NCI-H2227 (cell line): ENCODE measurements around the gene HSPA9.

Experiments
- DNase-seq: peaks from one replicate; lab custom pipeline; 2025; ENCODE audit not compliant: unreplicated experiment; lab: John Stamatoyannopoulos, UW

HSPA9 gene

DNA sequence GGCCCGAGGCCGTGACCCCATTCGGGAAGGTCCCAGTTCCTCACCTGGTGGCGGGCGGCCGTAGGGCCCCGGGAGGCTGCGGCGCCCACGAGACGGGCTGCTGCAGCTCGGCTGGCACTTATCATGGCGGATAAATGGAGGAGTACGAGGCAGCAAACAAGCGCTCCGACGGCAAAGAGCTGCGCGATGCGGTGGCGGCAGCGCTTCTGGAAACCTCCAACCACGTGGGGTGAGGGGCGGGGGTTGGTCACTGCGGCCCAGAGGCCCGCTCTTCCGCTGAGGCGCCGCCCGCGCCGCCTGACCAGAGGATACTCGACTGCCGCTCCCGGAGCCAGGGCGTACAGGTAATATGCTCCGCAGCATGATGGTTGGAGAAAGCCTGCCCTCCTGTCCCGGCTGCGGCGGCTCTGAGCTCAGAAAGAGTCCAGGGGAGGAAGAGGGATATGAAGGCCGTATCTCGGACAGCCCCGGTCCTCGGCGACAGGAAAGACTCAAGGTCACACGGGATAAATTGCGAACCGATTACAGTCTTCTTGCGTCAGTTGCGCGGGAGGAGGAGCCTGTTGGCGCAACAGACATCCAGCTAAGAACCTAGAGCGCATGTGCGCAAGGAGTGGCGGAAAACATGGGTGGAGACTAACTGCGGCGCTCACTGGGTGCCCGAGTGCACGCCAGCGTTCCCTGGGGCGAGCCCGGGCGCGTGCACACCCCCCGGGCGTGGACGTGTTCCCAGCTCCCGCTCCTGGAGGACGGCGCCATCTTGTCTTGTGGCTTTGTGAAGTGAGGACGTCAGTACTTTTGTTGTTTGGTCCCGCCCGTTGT is at the start of gene HSPA9:
Gene HSPA9 (minus strand): TSS at position 208 of the 822 bp plus-strand sequence. CDS start 83 bp downstream, at position 125.
- DNase-seq: peak; percentile 97

DNA sequence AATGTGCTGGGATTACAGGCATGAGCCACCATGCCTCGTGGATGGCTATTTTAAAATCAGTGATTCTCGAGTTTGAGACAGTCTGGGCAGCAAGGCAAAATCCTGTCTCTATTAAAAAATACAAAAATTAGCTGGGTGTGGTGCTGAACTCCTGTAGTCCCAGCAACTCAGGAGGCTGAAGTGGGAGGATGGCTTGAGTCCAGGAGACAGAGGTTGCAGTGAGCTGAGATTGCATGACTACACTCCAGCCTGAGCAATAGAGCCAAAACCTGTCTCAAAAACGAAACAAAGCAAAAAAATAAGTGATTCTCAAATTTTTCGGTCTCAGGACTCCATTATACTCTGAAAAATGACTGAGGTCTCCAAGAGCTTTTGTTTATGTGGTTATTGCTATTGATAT is 47.9 kb upstream of the HSPA9 start:
- no peak for DNase-seq

DNA sequence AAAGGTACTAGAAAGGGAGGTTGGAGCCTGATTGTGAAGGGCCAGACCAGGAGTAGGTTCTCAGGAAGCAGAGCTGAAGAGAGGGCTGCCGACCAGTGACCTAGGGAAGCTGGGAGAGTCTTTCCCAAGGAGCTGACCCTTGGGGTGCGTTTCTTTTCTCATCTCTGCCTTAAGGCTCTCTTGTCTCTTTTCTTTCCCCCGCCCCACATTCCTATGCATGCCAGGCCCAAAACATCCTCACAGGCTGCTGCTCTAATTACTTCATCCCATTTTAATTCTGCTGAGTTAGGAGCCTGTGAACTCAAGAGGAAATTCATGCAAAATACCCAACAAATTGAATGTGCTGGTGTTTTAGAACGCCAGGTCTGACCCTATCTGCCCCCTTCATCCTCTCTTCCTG is 46.9 kb upstream of the HSPA9 start:
- no peak for DNase-seq

DNA sequence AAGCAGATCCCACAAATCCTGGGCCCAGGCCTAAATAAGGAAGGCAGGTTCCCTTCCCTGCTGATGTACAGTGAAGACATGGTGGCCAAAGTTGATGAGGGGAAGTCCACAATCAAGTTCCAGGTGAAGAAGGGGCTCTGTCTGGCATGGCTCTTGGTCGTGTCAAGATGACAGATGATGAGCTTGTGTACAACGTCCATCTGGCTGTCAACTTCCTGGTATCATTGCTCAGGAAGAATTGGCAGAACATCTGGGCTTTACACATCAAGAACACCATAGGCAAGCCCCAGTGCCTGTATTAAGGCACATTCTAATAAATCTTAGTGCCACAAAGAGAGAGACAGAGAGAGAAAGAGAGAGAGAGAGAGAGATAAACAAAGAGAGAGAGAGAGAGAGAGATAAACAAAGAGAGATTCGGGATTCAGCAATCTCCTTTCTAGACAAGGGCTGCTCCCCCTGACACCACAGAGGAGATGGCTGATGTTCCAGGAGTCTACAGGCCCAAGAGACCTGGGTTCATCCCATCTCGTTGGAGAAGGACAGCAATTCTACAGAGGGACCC is 45.5 kb upstream of the HSPA9 start:
- no peak for DNase-seq

DNA sequence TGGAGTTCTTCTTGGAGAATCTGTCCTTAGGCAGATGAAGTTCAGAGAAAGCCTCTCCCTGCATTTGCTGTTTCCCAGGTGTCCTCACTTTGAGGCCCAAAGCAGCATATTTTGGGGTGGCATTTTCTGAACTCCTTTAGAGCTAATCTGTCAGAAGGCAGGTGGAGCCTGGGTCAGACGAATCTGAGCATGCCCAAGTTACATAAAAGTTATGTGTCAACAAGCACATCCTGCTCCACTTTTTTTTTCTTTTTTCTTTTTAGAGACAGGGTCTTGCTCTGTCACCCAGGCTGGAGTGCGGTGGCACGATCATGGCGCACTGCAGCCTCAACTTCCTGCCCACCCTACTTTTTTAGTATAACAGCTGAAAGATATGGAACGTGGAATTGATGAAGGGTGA is 41.3 kb upstream of the HSPA9 start:
- no peak for DNase-seq

DNA sequence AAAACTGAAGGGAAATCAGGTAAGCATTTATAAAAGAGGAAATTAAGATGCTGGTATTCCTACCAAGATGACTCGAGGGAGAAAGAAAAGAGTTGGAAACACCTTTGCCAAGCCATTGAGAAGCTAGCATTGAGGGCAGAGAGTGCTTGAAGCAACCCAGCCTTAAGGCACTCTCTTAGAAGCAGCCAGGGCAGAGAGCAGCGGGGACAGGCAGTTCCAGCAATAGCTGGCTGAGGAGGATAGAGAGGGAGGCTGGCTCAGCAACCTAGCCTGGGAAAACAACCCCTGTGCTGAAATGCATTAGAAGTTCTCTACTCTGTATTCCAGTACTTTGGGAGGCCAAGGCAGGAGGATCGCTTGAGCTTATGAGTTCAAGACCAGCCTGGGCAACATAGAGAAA is 40.3 kb upstream of the HSPA9 start:
- DNase-seq: no peak

DNA sequence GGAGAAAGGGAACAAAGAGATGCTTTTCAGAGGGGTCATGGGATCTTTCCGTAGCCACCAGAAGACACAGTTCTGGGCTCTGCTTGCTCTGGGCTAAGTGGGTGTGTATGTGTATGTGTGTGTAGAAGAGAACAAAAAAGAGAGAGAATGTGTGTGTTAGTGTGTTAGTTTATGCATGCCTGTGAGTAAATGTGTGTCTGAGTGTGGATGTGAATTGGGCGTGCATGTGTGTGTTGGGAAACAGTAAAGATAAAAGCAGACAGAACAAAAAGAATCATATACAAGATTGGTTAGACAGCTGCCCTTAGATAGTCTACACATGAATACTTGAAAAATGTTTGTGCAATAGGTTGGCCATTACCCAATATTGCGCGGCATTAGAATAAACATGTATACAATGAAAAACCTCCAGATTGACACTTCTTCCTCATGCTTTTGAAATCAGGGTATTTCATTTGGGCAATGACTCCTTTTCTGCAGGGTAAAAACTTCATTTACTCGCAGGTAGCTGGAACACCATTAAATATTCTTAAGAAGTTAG is 36.5 kb upstream of the HSPA9 start:
- peak; percentile 30 for DNase-seq

DNA sequence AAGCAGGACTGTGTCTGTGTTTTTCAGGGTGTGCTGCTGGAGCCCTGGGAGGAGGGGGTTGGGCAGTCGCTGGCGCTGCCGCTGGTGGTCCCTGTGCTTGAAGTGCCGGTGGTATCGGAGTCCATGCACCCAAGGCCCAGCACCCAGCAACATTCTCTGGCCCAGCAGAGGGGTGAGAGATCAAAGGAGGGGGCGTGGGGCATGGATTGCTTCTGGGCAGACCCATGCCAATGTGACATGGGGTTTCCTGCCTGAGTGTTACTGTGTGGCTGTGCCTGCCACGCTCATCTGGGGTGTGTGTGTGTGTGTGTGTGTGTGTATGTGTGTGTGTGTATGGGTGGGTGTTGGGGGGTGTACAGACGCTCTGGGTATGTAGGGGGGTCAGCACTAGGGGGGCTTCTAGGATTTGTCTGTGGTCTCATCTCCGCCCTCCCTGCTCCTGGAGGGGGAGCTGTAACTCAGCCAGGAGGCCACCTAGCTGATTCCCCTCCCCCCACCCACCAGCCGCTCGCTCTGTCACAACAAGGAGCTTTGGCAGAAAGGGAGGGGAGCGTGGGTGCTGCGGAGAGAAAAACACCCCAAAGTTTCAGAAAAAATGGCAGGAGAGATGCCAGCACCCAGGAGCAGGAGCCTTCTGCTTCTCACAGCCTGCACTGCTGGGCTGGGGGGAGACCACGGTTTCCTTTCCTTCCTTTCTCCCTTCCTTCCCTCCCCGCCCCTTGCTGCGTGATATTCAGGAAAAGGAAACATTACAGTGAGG is 35.9 kb upstream of the HSPA9 start:
- DNase-seq: peak; percentile 74

DNA sequence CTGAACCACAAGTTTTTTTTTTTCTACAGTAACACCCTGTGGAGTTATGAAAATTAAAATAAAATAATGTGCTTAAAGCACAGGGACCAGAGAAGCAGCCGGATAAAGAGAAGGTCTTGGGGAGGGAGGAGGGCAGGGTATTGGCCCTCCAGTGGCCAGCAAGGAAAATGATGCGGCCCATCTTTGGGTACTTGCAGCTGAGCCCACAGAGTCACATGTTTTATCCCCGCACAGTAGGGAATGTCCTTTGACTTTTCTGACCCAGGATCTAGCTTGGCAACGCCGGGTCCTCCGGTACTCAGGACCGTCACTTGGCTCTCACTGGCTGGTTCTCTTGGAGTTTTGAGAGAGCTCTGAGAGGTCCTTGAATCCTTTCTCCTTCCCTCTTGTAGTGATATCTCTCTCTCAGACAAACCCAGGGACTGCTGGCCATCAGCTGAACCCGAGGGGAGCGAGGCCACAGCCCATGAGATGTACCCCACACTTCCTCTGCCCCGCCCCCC is 35.3 kb upstream of the HSPA9 start:
- peak; percentile 20 for DNase-seq

DNA sequence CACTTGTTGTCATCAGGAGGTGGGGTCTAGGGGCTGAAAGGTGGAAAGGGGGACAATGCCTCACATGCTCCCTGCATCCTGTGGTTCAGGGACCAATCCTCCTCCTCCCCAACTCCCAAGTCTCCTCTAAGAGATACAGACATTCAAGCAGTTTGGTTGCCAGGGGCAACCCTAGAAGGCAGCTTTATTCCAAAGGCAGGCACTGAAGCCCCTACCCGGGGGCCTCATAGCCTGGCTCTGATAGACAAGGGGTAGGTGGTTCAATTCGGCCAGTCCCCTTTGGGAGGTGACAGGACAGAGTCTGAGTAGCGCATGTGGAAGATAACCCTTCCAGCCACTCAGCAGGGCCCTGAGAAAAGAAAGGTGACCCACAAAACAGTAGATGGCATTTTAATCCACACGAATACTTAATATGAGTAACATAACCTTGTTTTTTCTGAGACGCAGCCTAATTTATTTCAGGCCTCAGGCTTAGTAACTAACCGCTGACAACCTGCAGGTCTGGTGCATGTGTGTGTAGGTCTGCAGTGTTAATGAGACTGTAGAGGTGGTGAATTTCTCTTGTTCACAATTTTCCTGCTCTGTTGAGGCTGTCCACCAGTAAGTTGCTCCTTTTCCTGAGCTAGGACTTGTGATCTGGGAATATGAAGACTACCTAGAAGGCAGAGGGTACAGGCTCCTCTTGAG is 31.3 kb upstream of the HSPA9 start:
- DNase-seq: peak; percentile 14

DNA sequence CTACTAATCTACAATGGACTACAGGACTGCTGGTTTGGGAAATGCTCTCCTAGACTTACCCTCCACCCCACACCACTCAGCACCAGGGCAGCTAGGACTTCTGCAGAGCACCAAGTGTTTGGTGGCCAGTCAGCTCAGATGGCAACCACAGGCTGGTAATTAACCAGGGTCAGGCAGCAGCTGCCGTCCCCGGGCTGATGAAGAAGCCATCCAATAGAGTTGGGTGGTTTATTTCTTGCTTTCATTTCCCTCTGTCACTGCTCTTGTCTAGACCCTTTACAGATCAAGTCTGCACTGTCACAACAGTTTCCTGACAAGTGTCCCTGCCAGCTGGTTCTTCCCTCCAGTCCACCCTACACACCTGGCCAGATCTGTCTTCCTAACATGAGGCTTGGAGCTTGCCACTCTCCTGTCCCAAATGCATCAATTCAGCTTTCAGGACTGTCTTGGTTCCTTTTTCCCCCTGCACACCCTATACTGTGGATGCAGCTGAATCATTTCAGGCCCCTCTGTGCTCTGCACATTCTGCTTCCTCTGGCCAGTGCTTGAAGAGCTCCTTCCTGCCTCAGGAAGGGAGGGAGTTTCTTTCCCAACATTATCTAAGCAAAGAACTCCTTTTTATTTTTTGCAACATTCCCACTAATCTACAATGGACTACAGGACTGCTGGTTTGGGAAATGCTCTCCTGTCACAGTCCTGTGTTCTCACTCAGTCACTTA is 30.2 kb upstream of the HSPA9 start:
- DNase-seq: no peak

DNA sequence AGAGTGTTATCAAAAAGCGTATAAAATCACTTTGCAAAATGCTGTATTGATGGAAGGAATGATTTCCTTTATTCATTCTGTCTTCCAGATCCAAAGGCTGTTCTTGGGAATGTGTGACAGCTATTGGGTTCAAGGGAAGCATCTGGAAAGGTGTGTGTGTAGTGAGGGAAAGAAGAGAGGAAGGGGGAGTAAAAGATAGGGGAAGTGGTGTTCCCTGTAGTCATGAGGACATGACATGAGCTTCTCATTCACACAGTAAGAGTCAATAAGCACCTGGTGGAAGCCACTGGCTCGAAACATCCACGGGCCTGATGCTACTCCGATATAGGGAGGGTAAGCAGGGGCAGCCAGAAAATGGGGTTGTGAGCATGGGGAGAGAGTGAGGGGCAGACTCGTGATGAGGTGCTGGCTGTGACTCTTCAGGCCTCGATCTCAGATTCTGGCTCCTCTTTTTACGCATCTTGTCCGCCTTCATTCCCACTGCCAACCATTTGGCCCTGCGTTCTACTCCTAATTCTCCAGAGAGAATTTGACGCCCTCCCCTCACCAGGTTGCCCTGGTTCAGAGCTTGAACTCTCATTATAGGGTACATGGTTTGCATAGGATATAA is 29.1 kb upstream of the HSPA9 start:
- no peak for DNase-seq

DNA sequence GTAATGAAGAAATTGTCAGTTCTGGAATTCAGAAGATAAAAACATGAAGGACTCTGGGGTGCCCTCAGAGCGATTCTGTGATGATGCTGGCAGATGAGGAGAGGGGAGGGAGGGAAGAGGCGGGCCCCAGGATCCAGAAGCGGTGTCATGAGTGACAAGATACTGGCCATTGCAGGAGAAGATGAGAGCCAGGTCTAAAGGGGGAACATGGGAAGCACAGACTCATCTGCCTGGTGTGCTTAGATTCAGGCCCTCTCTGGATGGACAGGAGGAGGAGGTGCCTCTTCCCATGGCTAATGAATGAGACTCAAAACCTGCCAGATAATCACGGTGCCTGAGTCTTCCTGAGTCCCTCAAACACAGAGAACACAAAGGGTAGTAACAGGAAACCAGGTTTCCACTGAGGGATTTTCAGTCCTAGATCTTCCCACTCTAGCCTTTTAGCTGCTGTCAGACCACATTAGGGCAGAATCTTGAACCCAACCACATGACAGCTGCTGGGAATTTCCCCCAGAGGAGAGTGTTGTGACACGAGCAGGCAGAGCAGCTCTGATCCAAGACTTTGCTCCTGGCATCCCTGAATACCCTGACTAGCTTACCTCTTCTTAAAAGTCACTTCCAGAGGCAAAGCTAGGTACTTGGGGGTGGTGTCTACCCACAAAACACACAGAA is 28.2 kb upstream of the HSPA9 start:
- DNase-seq: no peak

DNA sequence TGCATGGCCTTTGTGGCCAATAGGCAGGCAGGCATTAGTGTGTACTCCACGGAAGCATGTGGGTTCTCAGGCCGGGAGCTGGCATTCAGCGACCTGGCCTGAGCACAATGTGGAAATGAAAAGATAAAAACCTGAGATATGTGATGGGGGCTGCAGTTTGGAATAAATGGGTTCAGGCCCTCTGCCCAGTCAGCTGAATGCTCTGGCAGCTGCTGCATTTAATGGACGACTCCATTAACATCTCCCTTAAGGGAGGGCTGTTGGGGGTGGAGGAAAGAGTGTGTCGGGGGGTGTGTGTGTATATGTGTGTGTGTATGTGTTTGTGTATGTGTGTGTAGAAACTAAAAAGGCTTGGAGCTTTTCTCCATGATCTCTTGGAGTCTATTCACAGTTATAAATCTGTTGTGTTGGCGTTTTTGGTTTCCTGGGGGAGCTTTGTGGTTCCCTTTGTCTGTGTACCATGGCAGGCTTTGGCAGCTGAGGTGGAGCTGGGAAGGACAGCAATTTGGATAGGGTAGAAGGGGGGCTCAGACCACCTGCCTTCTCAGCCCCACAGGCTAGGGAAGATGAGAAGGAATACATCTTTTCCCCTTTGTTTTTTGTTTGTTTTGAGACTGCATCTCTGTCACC is 27.3 kb upstream of the HSPA9 start:
- DNase-seq: peak; percentile 49

DNA sequence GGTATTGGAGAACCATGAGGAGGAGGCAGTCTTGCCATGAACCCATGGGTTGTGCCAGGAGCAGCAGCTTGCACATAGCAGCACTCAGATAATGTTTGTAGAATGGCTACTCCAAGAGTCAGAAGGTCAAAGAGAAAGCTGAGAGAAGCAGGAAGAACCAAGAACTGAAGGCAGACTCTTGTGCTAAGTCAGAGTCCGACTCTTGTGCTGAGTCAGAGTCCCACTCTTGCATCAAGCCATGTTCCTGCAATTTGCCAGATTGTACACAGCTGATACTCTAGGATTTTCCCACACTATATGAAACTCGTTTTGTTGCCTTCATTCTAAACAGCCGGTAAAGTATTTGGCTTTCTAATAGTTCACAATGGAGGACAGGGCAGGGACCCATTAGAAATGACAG is 26.2 kb upstream of the HSPA9 start:
- peak; percentile 30 for DNase-seq

DNA sequence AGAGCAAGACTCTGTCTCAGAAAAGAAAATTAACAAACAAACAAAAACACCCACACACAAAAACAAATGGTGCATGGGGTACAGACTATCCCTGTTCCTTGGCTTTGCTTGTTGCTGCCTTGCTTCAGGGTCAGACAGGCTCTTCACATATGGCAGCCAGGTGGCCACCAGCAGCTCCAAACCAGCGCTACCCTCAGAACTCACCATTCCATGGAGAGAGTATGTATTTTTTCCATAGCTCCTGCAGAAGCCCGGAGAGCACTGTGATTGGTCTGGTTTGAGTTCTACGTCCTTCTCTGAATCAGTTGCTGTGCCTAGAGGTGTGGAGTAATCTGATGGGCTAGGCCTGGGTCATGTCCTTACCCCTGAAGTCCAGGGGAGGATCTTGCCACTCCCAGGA is 25.2 kb upstream of the HSPA9 start:
- no peak for DNase-seq

DNA sequence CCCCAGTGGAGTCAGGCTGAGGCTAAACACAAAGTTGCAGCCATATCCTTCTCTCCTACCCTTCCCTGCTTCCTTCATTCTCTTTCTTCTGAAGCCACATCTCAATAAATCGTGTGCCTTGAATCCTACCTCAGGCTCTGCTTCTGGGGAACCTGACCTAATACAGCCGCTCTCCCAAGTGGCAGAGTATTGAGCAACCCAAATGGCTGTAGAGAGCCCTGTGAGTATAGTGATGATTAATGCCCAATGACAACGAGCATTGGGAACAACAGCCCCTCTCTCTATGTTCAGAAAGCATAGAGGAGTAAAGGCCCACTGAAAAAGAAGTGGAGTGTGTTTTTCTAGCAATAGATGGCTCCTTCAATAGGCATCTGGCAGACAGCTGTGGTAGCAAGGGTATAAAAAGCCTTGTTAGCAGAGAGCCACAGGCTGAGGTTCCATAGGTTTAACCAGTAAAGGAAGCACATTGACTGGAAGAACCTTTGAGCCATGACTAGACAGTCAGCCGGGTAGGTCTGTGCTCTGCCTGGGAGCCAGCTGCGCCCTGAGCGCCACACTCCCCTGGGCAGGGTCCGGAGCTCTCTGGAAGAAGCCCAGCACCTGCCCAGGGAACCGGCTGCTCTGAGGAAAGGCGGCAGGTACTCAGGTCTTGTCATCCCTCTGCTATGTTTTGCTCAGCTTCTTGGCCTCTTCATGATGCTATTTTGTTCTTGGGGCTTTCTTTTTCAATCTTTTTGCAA is 22.6 kb upstream of the HSPA9 start:
- DNase-seq: no peak
